Measurements from ENCODE around the gene ADGRG6. TPM values are rescaled to one million over a fixed set of nuclear protein-coding genes. Genes with fewer than 3 reads are reported as not detected.

Gene ADGRG6
- total and polyA plus RNA-seq, 10 of the 15 experiments (the other 5 are each of a cell fraction or from before 2014, with no cell fraction given) = 0.01 to 0.24 (median 0.13) TPM; not detected in 7

GRCh38 chr6:142476452-142476851 lies 174.6 kb downstream of the ADGRG6 start:
- BruUV-seq (replicated peaks) = no TSS peak
- no peaks in the 10 kb centered on the region for H3K4me1 ChIP-seq (ENCODE audit: control insufficient read depth, insufficient read depth, low read length)
- WGBS (ENCODE audit: insufficient coverage, insufficient replicate concordance, low lambda C conversion rate, missing lambda C conversion rate) = 81% methylated on average over 2 of the region's 2 CpGs
- no peaks in the 10 kb centered on the region for H3K9me3 ChIP-seq (replicated peaks; ENCODE audit: control insufficient read depth, insufficient read depth, low read length)
- no peak overlapping the region for H3K9ac ChIP-seq (ENCODE audit: control insufficient read depth, insufficient read depth, low read length)
- ChIA-PET CTCF (interaction anchor here (0.8 to 1.9 kb wide), 5 partner anchors 22 to 801 kb away, joined by 3 to 6 read pairs (median 4); no protein-coding TSS in a partner anchor), POLR2A (no interaction called here), SMC1A (ENCODE audit: uncharacterized antibody, unreplicated experiment) (interaction anchor here (0.6 kb wide), 1 partner anchor 863 kb away, joined by 5 read pairs; no protein-coding TSS in a partner anchor), RAD21 (ENCODE audit: unreplicated experiment) (no interaction called here)
- intact Hi-C loops (cut with micrococcal nuclease; ENCODE audit: unreplicated experiment) (loop anchor here (10.0 kb wide), 2 partner anchors 268 to 1098 kb away; no protein-coding TSS in a partner anchor), in situ Hi-C loops (cut with MboI) (loop anchor here (25.0 kb wide), 1 partner anchor 1536 kb away; the partner anchor contains the start of gene PLAGL1)
- H3K4me3 ChIP-seq = no peak overlapping the region
- ATAC-seq (no peak), DNase-seq (ENCODE audit: low read depth, low spot score) (no peak), FAIRE-seq (no peak)
- TF ChIP-seq STAT1 (conservative IDR thresholded peaks at IDR 0.05) = no peak
- no peak for TF ChIP-seq ELK1 (IDR thresholded peaks at IDR 0.05; ENCODE audit: low read depth, low read length)
- H3K79me2 ChIP-seq (ENCODE audit: control insufficient read depth, insufficient read depth, low read length) = no peaks in the 10 kb centered on the region
- no peak overlapping the region for H3K27ac ChIP-seq (ENCODE audit: control insufficient read depth, insufficient read depth)
- H3K27me3 ChIP-seq (replicated peaks in 1 of 2; ENCODE audit: control insufficient read depth in 2 of 2, insufficient read depth in 2 of 2, low read length in 1 of 2) = no peaks in the 10 kb centered on the region; a peak in 1 of 4 replicates
- H4K20me1 ChIP-seq (ENCODE audit: control insufficient read depth, insufficient read depth) = no peaks in the 10 kb centered on the region
- H3K4me2 ChIP-seq (ENCODE audit: control insufficient read depth, insufficient read depth) = no peak overlapping the region
- no peak overlapping the region for H2AFZ ChIP-seq (ENCODE audit: control insufficient read depth, low read depth, low read length)
- H3K36me3 ChIP-seq (ENCODE audit: control insufficient read depth in 2 of 2, insufficient read depth in 2 of 2, low read length in 1 of 2) = no peaks in the 10 kb centered on the region

GRCh38 chr6:142478117-142478516 lies 176.3 kb downstream of the ADGRG6 start:
- 71% methylated on average over 2 of the region's 2 CpGs for WGBS (ENCODE audit: insufficient coverage, insufficient replicate concordance, low lambda C conversion rate, missing lambda C conversion rate)
- ChIA-PET RAD21 (ENCODE audit: unreplicated experiment) (no interaction called here), SMC1A (ENCODE audit: uncharacterized antibody, unreplicated experiment) (interaction anchor here (0.6 to 1.2 kb wide), 2 partner anchors 39 to 188 kb away, joined by 3 read pairs; no protein-coding TSS in a partner anchor), POLR2A (no interaction called here), CTCF (interaction anchor here (0.7 to 1.1 kb wide), 2 partner anchors 26 to 950 kb away, joined by 3 read pairs; no protein-coding TSS in a partner anchor)
- Histone ChIP-seq H3K79me2 (ENCODE audit: control insufficient read depth, insufficient read depth, low read length) (no peaks in the 10 kb centered on the region), H3K36me3 (ENCODE audit: control insufficient read depth in 2 of 2, insufficient read depth in 2 of 2, low read length in 1 of 2) (no peaks in the 10 kb centered on the region), H3K9me3 (replicated peaks; ENCODE audit: control insufficient read depth, insufficient read depth, low read length) (no peaks in the 10 kb centered on the region), H2AFZ (ENCODE audit: control insufficient read depth, low read depth, low read length) (no peak overlapping the region), H3K27me3 (replicated peaks in 1 of 2; ENCODE audit: control insufficient read depth in 2 of 2, insufficient read depth in 2 of 2, low read length in 1 of 2) (no peaks in the 10 kb centered on the region; a peak in 1 of 4 replicates), H3K9ac (ENCODE audit: control insufficient read depth, insufficient read depth, low read length) (no peak overlapping the region), H3K4me2 (ENCODE audit: control insufficient read depth, insufficient read depth) (no peak overlapping the region), H4K20me1 (ENCODE audit: control insufficient read depth, insufficient read depth) (no peaks in the 10 kb centered on the region), H3K4me3 (no peak overlapping the region), H3K27ac (ENCODE audit: control insufficient read depth, insufficient read depth) (no peak overlapping the region), H3K4me1 (ENCODE audit: control insufficient read depth, insufficient read depth, low read length) (no peaks in the 10 kb centered on the region)
- DNase-seq (ENCODE audit: low read depth, low spot score) = no peak
- ATAC-seq = peak; percentile 69
- no peak for FAIRE-seq
- in situ Hi-C loops (cut with MboI) (loop anchor here (25.0 kb wide), 1 partner anchor 1534 kb away; the partner anchor contains the start of gene PLAGL1), intact Hi-C loops (cut with micrococcal nuclease; ENCODE audit: unreplicated experiment) (loop anchor here (10.0 kb wide), 2 partner anchors 267 to 1097 kb away; no protein-coding TSS in a partner anchor)
- BruUV-seq (replicated peaks) = no TSS peak
- TF ChIP-seq CHD1 (IDR thresholded peaks at IDR 0.05; ENCODE audit: low read depth, low read length) (no peak), EED (IDR thresholded peaks at IDR 0.05; ENCODE audit: low read depth) (no peak), CHD4 (IDR thresholded peaks at IDR 0.05) (no peak), SMC3 (IDR thresholded peaks at IDR 0.05; ENCODE audit: borderline replicate concordance, low read length) (no peak), PKNOX1 (IDR thresholded peaks at IDR 0.05) (no peak), FOS (IDR thresholded peaks at IDR 0.05; ENCODE audit: borderline replicate concordance, extremely low read depth, insufficient read length) (no peak), GATAD2B (conservative IDR thresholded peaks at IDR 0.05; ENCODE audit: low read depth) (no peak), E4F1 (IDR thresholded peaks at IDR 0.05; ENCODE audit: borderline replicate concordance, partially characterized antibody) (no peak), TARDBP (IDR thresholded peaks at IDR 0.05; ENCODE audit: borderline replicate concordance) (no peak), CREB1 (IDR thresholded peaks at IDR 0.05; ENCODE audit: low read depth) (no peak), RCOR1 (conservative IDR thresholded peaks at IDR 0.05; ENCODE audit: low read depth, low read length) (no peak)
